Measurements from ENCODE around the gene PHF2.

PHF2 gene

DNA sequence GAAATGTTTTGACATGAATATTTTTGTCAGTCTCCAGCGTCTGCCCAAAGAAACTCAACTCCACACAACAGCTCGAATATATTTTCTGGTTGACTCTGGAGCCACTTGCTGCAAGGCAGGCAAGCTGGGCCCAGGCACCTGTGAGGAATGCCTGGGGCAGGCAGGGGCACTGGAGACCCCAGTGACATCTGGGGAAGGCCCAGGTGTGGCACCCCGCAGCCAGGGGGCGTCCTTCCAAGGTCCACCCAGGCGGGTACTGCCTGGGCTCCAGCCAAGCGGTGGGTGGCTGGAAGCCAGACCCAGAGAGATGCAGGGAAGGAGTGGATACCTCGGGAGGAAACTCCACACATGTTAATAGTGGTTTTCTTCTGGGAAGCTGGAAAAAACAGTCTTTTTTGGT, 125.9 kb downstream of the PHF2 start:
- no peak for DNase-seq (ENCODE audit: low read depth)

GRCh38 chr9:93708289-93708986, 132.1 kb downstream of the PHF2 start:
- DNase-seq (ENCODE audit: low read depth), result no peak

- no peak for DNase-seq (ENCODE audit: low read depth)
Measured at GRCh38 chr9:93708987-93709302, 132.6 kb downstream of the PHF2 start.

DNA sequence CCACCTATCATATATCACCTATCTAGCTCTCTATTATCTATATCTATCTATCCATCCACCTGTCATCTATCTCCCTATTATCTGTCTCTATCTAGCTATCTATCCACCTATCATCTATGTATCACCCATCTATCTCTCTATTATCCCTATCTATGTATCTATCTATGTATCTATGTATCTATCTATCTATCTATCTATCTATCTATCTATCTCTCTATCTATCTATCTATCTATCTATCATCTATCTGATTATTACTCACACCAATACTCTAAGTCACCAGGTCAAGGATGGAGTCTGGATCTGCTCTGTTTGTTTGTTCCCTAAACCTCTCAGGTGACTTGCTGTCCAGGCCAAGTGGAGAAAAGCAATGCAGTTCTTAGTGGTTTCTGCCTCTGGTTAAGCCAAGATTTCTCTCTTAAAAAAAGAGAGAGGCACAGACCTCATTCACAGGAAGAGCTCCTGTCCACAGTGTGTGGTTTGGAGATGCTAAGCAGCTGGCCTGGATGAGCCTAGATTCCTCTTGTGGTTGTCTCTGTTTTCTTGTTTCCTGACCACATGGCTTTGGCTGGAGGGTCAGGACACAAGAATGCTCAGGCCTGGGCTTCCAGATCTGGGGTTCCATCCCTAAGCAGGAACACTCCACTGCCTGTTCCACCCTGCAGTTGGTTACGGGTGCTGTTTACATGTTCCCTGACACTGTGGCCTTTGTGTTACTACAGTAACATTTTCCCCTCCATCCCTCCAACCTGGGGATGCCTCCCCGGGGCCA, 133.4 kb downstream of the PHF2 start:
- DNase-seq (ENCODE audit: low read depth), result no peak

DNA sequence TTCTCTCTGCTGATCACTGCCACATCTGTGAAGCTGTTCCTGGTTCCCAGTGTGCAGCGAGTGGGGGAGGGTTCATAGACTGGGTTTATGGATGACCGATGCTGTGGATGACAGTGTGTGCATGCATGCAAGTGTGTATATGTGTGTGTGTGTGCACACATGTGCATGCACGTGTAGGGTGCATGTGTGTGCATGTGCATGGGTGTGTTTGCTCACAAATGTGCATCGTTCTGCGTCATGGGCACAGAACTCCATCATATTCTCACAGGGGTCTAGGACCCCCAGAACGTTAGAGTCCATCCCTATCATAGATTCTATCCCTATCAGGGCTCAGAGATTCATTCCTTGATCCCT, 134.0 kb downstream of the PHF2 start:
- no peak for DNase-seq (ENCODE audit: low read depth)

DNA sequence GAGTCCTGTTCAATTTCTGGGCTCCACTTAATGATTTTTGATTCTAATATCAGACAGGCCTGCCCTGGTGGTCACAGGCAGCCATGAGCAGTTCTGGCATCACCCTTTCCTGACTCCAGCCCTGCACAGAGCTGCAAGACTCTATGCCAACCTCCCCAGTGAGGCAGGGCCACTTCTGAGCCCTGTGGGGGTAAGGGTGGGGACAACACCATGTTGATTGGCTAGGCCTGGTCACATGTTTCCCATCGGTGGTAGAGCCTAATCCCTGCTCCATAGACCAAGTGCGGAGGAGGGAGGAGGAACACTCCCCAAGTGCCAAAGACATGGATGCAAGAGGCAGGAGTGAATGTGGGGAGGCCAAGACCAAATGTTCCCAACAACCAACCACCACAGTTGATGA, 134.6 kb downstream of the PHF2 start:
- DNase-seq (ENCODE audit: low read depth), result no peak

DNA sequence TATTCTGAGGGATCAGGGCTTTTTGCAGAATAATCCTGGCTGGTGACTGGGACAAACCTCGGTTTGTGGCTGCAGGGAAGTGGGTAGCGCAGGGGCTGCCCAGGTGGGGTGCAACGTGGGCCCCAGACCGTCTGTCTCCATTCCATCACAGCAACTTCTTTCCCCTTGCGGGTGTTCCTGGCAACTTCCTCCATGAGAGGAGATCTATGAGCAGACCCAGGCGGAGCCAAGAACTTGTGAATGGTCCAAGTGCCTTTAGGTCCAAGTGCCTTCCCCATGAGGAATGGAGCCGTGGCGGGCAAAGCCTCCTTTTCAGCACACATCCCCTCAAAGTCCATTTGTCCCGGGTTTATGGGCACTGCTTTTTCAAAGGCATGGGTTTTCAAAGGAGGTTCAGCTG, 136.5 kb downstream of the PHF2 start:
- no peak for DNase-seq (ENCODE audit: low read depth)

DNA sequence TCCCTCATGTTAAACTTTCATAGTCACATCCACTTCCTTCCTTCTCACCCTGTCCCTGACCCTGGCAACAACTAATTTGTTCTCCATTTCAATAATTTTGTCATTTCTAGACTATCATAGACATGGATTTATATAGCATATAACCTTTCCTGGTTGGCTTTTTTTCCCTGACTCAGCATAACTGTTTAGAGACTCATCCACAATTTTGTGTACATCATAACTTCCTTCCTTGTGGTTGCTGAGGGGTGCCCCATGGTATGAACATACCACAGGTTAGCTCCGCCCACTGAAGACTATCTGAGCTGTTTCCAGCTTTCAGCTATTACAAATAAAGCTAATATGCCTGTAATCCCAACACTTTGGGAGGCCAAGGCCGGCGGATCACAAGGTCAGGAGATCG, 137.3 kb downstream of the PHF2 start:
- DNase-seq (ENCODE audit: low read depth), result no peak

DNA sequence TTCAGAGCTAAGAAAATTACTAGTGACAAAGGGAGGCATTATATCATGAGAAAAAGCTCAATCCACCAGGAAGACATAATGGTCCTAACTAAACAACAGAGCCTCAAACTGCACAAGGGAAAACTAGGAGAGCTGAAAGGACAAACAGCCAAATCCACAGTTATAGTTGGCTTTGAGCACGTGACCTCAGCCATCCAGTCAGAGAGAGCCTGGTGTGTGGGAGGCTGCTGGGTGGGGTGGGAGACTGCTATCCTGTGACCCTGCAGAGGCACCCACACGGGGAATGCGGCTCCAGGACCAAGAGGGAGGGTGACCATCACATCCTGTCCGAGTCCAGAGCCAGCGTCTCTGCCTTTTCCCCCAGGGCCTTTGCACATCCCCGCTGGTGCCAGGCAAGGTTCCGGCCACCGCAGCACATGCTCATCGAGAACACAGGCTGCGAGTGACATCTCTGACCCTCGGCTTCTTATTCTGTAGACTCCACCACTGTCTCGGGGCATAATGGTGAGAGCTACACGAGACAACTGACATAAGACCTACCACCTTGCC, 145.1 kb downstream of the PHF2 start:
- DNase-seq (ENCODE audit: low read depth), result no peak

- no peak for DNase-seq (ENCODE audit: low read depth)
Measured at GRCh38 chr9:93724852-93725251, 148.5 kb downstream of the PHF2 start.

GRCh38 chr9:93725382-93725781, 149.0 kb downstream of the PHF2 start:
- no peak for DNase-seq (ENCODE audit: low read depth)

- no peak for DNase-seq (ENCODE audit: low read depth)
Measured at GRCh38 chr9:93726147-93726546, 149.8 kb downstream of the PHF2 start.

All from stromal cell of bone marrow (primary cell).